Retinal pigment epithelial cell (primary cell): Measurements from ENCODE around the gene DMPK.

Experiments used
- DNase-seq: peaks from one replicate; pipeline ENCODE4 v3.0.0-alpha.2; 2010; ENCODE audit warnings: low read depth
- H3K4me3 ChIP-seq: 2 replicates; pipeline ENCODE4 v1.5.1; 2011; ENCODE audit warnings: mild to moderate bottlenecking, low read length, control low read depth, moderate library complexity
- CTCF ChIP-seq: conservative IDR thresholded peaks from 2 replicates; pipeline ENCODE4 v1.5.1; 2011; ENCODE audit warnings: low read depth, low read length, control low read depth, inconsistent platforms

The DMPK gene

GRCh38 chr19:45791744-45792469, 9.6 kb upstream of the DMPK start:
- H3K4me3 ChIP-seq = peak overlapping the region; percentile 87
- DNase-seq = no peak
- no peak for TF ChIP-seq CTCF

GRCh38 chr19:45790942-45791341, 8.7 kb upstream of the DMPK start:
- no peak overlapping the region for H3K4me3 ChIP-seq
- no peak for TF ChIP-seq CTCF
- DNase-seq = no peak

- H3K4me3 ChIP-seq = no peak overlapping the region
- no peak for TF ChIP-seq CTCF
- DNase-seq = no peak
Measured at GRCh38 chr19:45789035-45789786, 6.9 kb upstream of the DMPK start.

GRCh38 chr19:45786533-45786894, 4.2 kb upstream of the DMPK start:
- no peak for DNase-seq
- TF ChIP-seq CTCF = no peak
- H3K4me3 ChIP-seq = no peak overlapping the region

GRCh38 chr19:45785781-45786532, 3.7 kb upstream of the DMPK start:
- DNase-seq = no peak
- H3K4me3 ChIP-seq = no peak overlapping the region
- TF ChIP-seq CTCF = no peak

GRCh38 chr19:45785097-45785496, 2.8 kb upstream of the DMPK start:
- DNase-seq = no peak
- TF ChIP-seq CTCF = no peak
- H3K4me3 ChIP-seq = no peak overlapping the region

- H3K4me3 ChIP-seq = no peak overlapping the region
- TF ChIP-seq CTCF = no peak
- no peak for DNase-seq
Measured at GRCh38 chr19:45784096-45784495, 1.8 kb upstream of the DMPK start.
